H1 (cell line): ENCODE results near the gene PPY. TPM values are rescaled to one million over a fixed set of nuclear protein-coding genes. Genes with fewer than 3 reads are reported as not detected.

Source experiments
- CTCF ChIA-PET: fragments of 300-600 bp; sonication (Branson Sonifier 250); formaldehyde crosslinking; loops from one replicate; lab custom pipeline; 2021; ENCODE audit not compliant: partially characterized antibody; lab: Charles Lee
- POLR2A ChIA-PET: fragments of 300-600 bp; sonication (Branson Sonifier 250); formaldehyde crosslinking; loops from one replicate; lab custom pipeline; 2021; ENCODE audit warnings: inconsistent platforms; ENCODE audit not compliant: partially characterized antibody; lab: Charles Lee
- DNase-seq, 2 experiments: peaks; one replicate each; pipeline versions ENCODE4 v3.0.0 to v3.0.0-alpha.2; 2010 to 2022; ENCODE audit warnings: low spot score in 2 of 2, low read depth in 1 of 2, mixed read lengths in 1 of 2
- FAIRE-seq: peaks from 2 replicates; lab custom pipeline; 2011; peaks lifted over from hg19 to GRCh38; lab: Jason Lieb, UNC
- H2AFZ ChIP-seq: 2 replicates; pipeline ENCODE4 v1.8.1; 2012; ENCODE audit warnings: low read length, inconsistent platforms
- H2AK5ac ChIP-seq: 2 replicates; pipeline ENCODE4 v1.6.1; 2013; ENCODE audit warnings: low read depth, low read length
- H2BK120ac ChIP-seq: replicated peaks from 2 replicates; pipeline ENCODE3; 2013; ENCODE audit warnings: low read depth, low read length, inconsistent platforms
- H2BK12ac ChIP-seq: 2 replicates; pipeline ENCODE4 v1.6.1; 2013; ENCODE audit warnings: low read depth, low read length
- H2BK15ac ChIP-seq: 2 replicates; pipeline ENCODE4 v1.6.1; 2013; ENCODE audit warnings: low read length
- H2BK20ac ChIP-seq: 2 replicates; pipeline ENCODE4 v1.6.1; 2013; ENCODE audit warnings: low read length
- H2BK5ac ChIP-seq: 2 replicates; pipeline ENCODE4 v1.6.1; 2013; ENCODE audit warnings: low read depth, low read length
- H3K14ac ChIP-seq: 2 replicates; pipeline ENCODE4 v1.6.1; 2013; ENCODE audit warnings: inconsistent platforms; ENCODE audit not compliant: insufficient read length
- H3K18ac ChIP-seq: 2 replicates; pipeline ENCODE4 v1.6.1; 2013; ENCODE audit warnings: low read length; ENCODE audit errors: extremely low read depth
- H3K23ac ChIP-seq: 2 replicates; pipeline ENCODE4 v1.6.1; 2013; ENCODE audit warnings: inconsistent platforms; ENCODE audit not compliant: insufficient read length
- H3K23me2 ChIP-seq: 2 replicates; pipeline ENCODE4 v1.6.1; 2013; ENCODE audit warnings: low read depth, low read length
- H3K27ac ChIP-seq: 2 replicates; pipeline ENCODE4 v1.6.1; 2011; ENCODE audit warnings: low read depth, low read length, inconsistent platforms
- H3K27me3 ChIP-seq, 4 experiments: replicated peaks in 1 of 4; 1 replicate in 1 of 4; 2 replicates in 3 of 4; pipeline versions ENCODE4 v1.6.1 to v1.8.1; 2011 to 2013; ENCODE audit warnings: low read length in 3 of 4, mild to moderate bottlenecking in 3 of 4, inconsistent platforms in 2 of 4, mixed read lengths in 2 of 4, moderate library complexity in 1 of 4; ENCODE audit not compliant: control insufficient read depth in 3 of 4, insufficient read depth in 3 of 4; ENCODE audit errors: extremely low read depth in 1 of 4
- H3K36me3 ChIP-seq, 4 experiments: 2 replicates each; pipeline versions ENCODE4 v1.6.1 to v1.8.1; 2011 to 2013; ENCODE audit warnings: mild to moderate bottlenecking in 4 of 4, low read length in 3 of 4, moderate library complexity in 2 of 4, control low read depth in 1 of 4, inconsistent platforms in 1 of 4; ENCODE audit not compliant: insufficient read depth in 4 of 4, control insufficient read depth in 2 of 4
- H3K4ac ChIP-seq: replicated peaks from 2 replicates; pipeline ENCODE3; 2013; ENCODE audit warnings: low read length, low read depth, mixed read lengths, inconsistent platforms; ENCODE audit not compliant: insufficient read length
- H3K4me1 ChIP-seq, 4 experiments: replicated peaks in 1 of 4; 1 replicate in 1 of 4; 2 replicates in 3 of 4; pipeline versions ENCODE4 v1.6.1 to v1.8.1; 2011 to 2013; ENCODE audit warnings: low read length in 3 of 4, inconsistent platforms in 2 of 4, mixed read lengths in 1 of 4; ENCODE audit not compliant: insufficient read depth in 4 of 4, control insufficient read depth in 3 of 4
- H3K4me2 ChIP-seq, 2 experiments: 2 replicates each; pipeline versions ENCODE4 v1.6.1 to v1.8.1; 2011 to 2013; ENCODE audit warnings: low read depth in 2 of 2, low read length in 2 of 2, control low read depth in 1 of 2, inconsistent platforms in 1 of 2, mild to moderate bottlenecking in 1 of 2; ENCODE audit not compliant: insufficient read depth in 1 of 2
- H3K4me3 ChIP-seq, 4 experiments: fragments of 200-600, 300-600 bp in 1 of 4; sonication (generic), shearing (Covaris generic), sonication (Bioruptor Twin) in 1 of 4; 2 replicates each; pipeline versions ENCODE4 v1.5.1 to v1.8.1; 2011 to 2016; ENCODE audit warnings: low read length in 4 of 4, low read depth in 3 of 4, control low read depth in 2 of 4, inconsistent platforms in 2 of 4, mild to moderate bottlenecking in 2 of 4, mixed read lengths in 1 of 4, moderate library complexity in 1 of 4; ENCODE audit not compliant: insufficient read depth in 2 of 4; ENCODE audit errors: extremely low read depth in 1 of 4
- H3K56ac ChIP-seq: replicated peaks from 2 replicates; pipeline ENCODE3; 2013; ENCODE audit warnings: low read depth, mild to moderate bottlenecking, mixed read lengths, low read length, inconsistent platforms; ENCODE audit not compliant: insufficient read length
- H3K79me1 ChIP-seq: 2 replicates; pipeline ENCODE4 v1.6.1; 2013; ENCODE audit warnings: low read depth, low read length, control low read depth
- H3K79me2 ChIP-seq, 2 experiments: 2 replicates each; pipeline versions ENCODE4 v1.6.1 to v1.8.1; 2012 to 2013; ENCODE audit warnings: low read length in 2 of 2, mild to moderate bottlenecking in 2 of 2, inconsistent platforms in 1 of 2; ENCODE audit not compliant: insufficient read depth in 2 of 2, control insufficient read depth in 1 of 2
- H3K9ac ChIP-seq, 4 experiments: replicated peaks in 1 of 4; 1 replicate in 1 of 4; 2 replicates in 3 of 4; pipeline versions ENCODE4 v1.6.1 to v1.8.1; 2011 to 2013; ENCODE audit warnings: low read depth in 3 of 4, low read length in 3 of 4, control low read depth in 2 of 4, mild to moderate bottlenecking in 2 of 4, moderate library complexity in 2 of 4, inconsistent platforms in 1 of 4; ENCODE audit errors: extremely low read depth in 1 of 4
- H3K9me3 ChIP-seq, 2 experiments: 2 replicates each; pipeline versions ENCODE4 v1.6.1 to v1.8.1; 2012 to 2013; ENCODE audit warnings: mild to moderate bottlenecking in 2 of 2, moderate library complexity in 2 of 2, control low read depth in 1 of 2, inconsistent platforms in 1 of 2, low read depth in 1 of 2, low read length in 1 of 2, mixed read lengths in 1 of 2; ENCODE audit not compliant: insufficient read depth in 2 of 2
- H4K20me1 ChIP-seq, 2 experiments: replicated peaks in 1 of 2; 2 replicates each; pipeline versions ENCODE3 to v1.8.1; 2011 to 2013; ENCODE audit warnings: inconsistent platforms in 2 of 2, low read length in 2 of 2, mild to moderate bottlenecking in 1 of 2; ENCODE audit not compliant: insufficient read depth in 2 of 2, control insufficient read depth in 1 of 2
- H4K5ac ChIP-seq: 2 replicates; pipeline ENCODE4 v1.6.1; 2013; ENCODE audit warnings: low read length, low read depth, mixed read lengths, inconsistent platforms; ENCODE audit not compliant: insufficient read length
- H4K8ac ChIP-seq: 2 replicates; pipeline ENCODE4 v1.8.0; 2013; ENCODE audit warnings: mild to moderate bottlenecking, moderate library complexity, low read length, inconsistent platforms; ENCODE audit not compliant: insufficient read depth; ENCODE audit errors: extremely low read depth
- H4K91ac ChIP-seq: replicated peaks from 2 replicates; pipeline ENCODE3; 2013; ENCODE audit warnings: low read length, mixed read lengths, inconsistent platforms; ENCODE audit not compliant: insufficient read length
- ASH2L ChIP-seq: fragments of 200-600, 300-600 bp; sonication (generic); IDR thresholded peaks from one replicate; pipeline ENCODE4 v1.7.1; 2017; ENCODE audit warnings: low read length
- BCL11A ChIP-seq, 2 experiments: IDR thresholded peaks; one replicate each; pipeline ENCODE4 v1.6.1; 2011; ENCODE audit warnings: low read depth in 2 of 2, low read length in 2 of 2, mild to moderate bottlenecking in 2 of 2
- BRCA1 ChIP-seq: IDR thresholded peaks from 2 replicates; pipeline ENCODE4 v1.6.1; 2012; ENCODE audit warnings: low read depth, low read length, improper control_type of control experiment
- CBX5 ChIP-seq: fragments of 300-800, 300-1000 bp; sonication (generic); IDR thresholded peaks from 2 replicates; pipeline ENCODE4 v1.7.1; 2016; ENCODE audit warnings: antibody characterized with exemption, low read length, low read depth
- CEBPB ChIP-seq: IDR thresholded peaks from 2 replicates; pipeline ENCODE4 v1.6.1; 2012; ENCODE audit warnings: low read depth, low read length
- CTBP2 ChIP-seq: IDR thresholded peaks from 2 replicates; pipeline ENCODE4 v1.7.0; 2011; ENCODE audit warnings: borderline replicate concordance, mild to moderate bottlenecking, moderate library complexity, mixed read lengths, low read length; ENCODE audit not compliant: insufficient read depth, insufficient read length
- JUND ChIP-seq: IDR thresholded peaks from 2 replicates; pipeline ENCODE4 v1.6.1; 2011; ENCODE audit warnings: mild to moderate bottlenecking, improper control_type of control experiment, low read length
- KDM1A ChIP-seq: fragments of 200-600, 300-600 bp; sonication (generic); IDR thresholded peaks from 2 replicates; pipeline ENCODE4 v1.7.1; 2016; ENCODE audit warnings: mild to moderate bottlenecking, low read length, borderline replicate concordance
- KDM4A ChIP-seq: IDR thresholded peaks from one replicate; pipeline ENCODE4 v1.7.1; 2012; ENCODE audit warnings: low read depth, mild to moderate bottlenecking, moderate library complexity, low read length, inconsistent platforms; ENCODE audit not compliant: severe bottlenecking
- KDM5A ChIP-seq: fragments of 200-600 bp; IDR thresholded peaks from 2 replicates; pipeline ENCODE4 v1.7.1; 2012; ENCODE audit warnings: mild to moderate bottlenecking, low read length, inconsistent platforms, mixed read lengths
- MAFK ChIP-seq: IDR thresholded peaks from 2 replicates; pipeline ENCODE4 v1.6.1; 2012; ENCODE audit warnings: low read depth, mild to moderate bottlenecking, improper control_type of control experiment, low read length
- POLR2AphosphoS5 ChIP-seq: IDR thresholded peaks from 2 replicates; pipeline ENCODE4 v1.6.1; 2011; ENCODE audit warnings: low read depth, low read length
- WGBS, 2 experiments: shearing (Covaris generic) in 1 of 2; methylation state at CpG; one replicate each; pipeline versions ENCODE4 v1.1.6 to v1.1.7; 2013 to 2015; ENCODE audit warnings: low lambda C conversion rate in 2 of 2, mixed read lengths in 2 of 2, inconsistent platforms in 1 of 2, low coverage in 1 of 2, missing lambda C conversion rate in 1 of 2; ENCODE audit not compliant: insufficient replicate concordance in 2 of 2, insufficient coverage in 1 of 2, insufficient read length in 1 of 2; ENCODE audit errors: extremely low coverage in 1 of 2, missing lambda C conversion rate in 1 of 2; 5-methylcytosine and 5-hydroxymethylcytosine counted together
- polyA plus RNA-seq, 7 experiments: library from polyadenylated mRNA; depleted of rRNA in 3 of 7; stranded (reverse) in 5 of 7; unstranded in 2 of 7; fragments of >200 nt in 5 of 7; fragments of 200-250 nt in 2 of 7; gene quantifications; 1 replicate in 5 of 7; 2 replicates in 1 of 7; 4 replicates in 1 of 7; pipeline versions ENCODE4 v1.2.1 to v1.2.3, GENCODE V29; 2011 to 2013; ENCODE audit warnings: missing spikeins in 2 of 7, mixed read lengths in 2 of 7
- total RNA-seq: library from RNA; stranded (reverse); fragmentation: NEBNext Ultra II Directional; extraction: Animal tissue kit (Norgen Biotek cat#: 25700); gene quantifications from 2 replicates; pipeline ENCODE4 v1.2.1, GENCODE V29; 2021
- TF ChIP-seq, protein P1 (sequence below): IDR thresholded peaks from 2 replicates; pipeline ENCODE4 v1.6.1; 2012; ENCODE audit warnings: low read length, inconsistent platforms

PPY gene
- total and polyA plus RNA-seq, 2 of the 8 experiments (the other 6 are each of a cell fraction or from before 2014, with no cell fraction given): 0.26 TPM; not detected in 1

GRCh38 chr17:43975898-43976297, 33.6 kb upstream of the PPY start:
- H3K9me3 ChIP-seq: no peaks in the 10 kb centered on the region
- no peaks in the 10 kb centered on the region for H3K4me1 ChIP-seq
- no peak overlapping the region for H2AK5ac ChIP-seq
- no peak overlapping the region for H3K14ac ChIP-seq
- no peak overlapping the region for H2BK5ac ChIP-seq
- H3K36me3 ChIP-seq: no peaks in the 10 kb centered on the region
- no peak overlapping the region for H4K8ac ChIP-seq
- DNase-seq (no peak), FAIRE-seq (no peak)
- WGBS, 2 experiments: 70% methylated on average over 15 of the region's 27 CpGs; no CpG with 5 or more reads in 1 of the 2 experiments
- TF ChIP-seq BRCA1: no peak
- no peak for TF ChIP-seq KDM1A
- TF ChIP-seq CEBPB: no peak
- no peak for TF ChIP-seq CTBP2
- TF ChIP-seq JUND: no peak
- no peak for TF ChIP-seq BCL11A (IDR thresholded peaks at IDR 0.05; ENCODE audit: low read depth in 2 of 2, low read length in 2 of 2)
- no peak for TF ChIP-seq MAFK
- TF ChIP-seq, protein P1, sequence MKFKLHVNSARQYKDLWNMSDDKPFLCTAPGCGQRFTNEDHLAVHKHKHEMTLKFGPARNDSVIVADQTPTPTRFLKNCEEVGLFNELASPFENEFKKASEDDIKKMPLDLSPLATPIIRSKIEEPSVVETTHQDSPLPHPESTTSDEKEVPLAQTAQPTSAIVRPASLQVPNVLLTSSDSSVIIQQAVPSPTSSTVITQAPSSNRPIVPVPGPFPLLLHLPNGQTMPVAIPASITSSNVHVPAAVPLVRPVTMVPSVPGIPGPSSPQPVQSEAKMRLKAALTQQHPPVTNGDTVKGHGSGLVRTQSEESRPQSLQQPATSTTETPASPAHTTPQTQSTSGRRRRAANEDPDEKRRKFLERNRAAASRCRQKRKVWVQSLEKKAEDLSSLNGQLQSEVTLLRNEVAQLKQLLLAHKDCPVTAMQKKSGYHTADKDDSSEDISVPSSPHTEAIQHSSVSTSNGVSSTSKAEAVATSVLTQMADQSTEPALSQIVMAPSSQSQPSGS: no peak
- no peak for TF ChIP-seq CBX5
- no peak for TF ChIP-seq POLR2AphosphoS5
- no peak for TF ChIP-seq KDM5A
- TF ChIP-seq ASH2L: no peak
- no peak for TF ChIP-seq KDM4A
- H3K23ac ChIP-seq: no peak overlapping the region
- no peak overlapping the region for H2BK20ac ChIP-seq
- no peak overlapping the region for H3K56ac ChIP-seq
- ChIA-PET CTCF (interaction anchor here (2.0 kb wide), 1 partner anchor 32 kb away, joined by 9 read pairs; no protein-coding TSS in a partner anchor), POLR2A (interaction anchor here (1.7 kb wide), 1 partner anchor 31 kb away, joined by 3 read pairs; no protein-coding TSS in a partner anchor)
- no peaks in the 10 kb centered on the region for H3K27me3 ChIP-seq
- no peak overlapping the region for H3K18ac ChIP-seq
- H3K23me2 ChIP-seq: no peaks in the 10 kb centered on the region
- no peak overlapping the region for H3K27ac ChIP-seq
- no peak overlapping the region for H3K4ac ChIP-seq
- no peak overlapping the region for H2BK12ac ChIP-seq
- H4K20me1 ChIP-seq: no peaks in the 10 kb centered on the region
- H2AFZ ChIP-seq: no peak overlapping the region
- no peak overlapping the region for H4K5ac ChIP-seq
- no peak overlapping the region for H3K9ac ChIP-seq
- no peaks in the 10 kb centered on the region for H3K79me2 ChIP-seq
- no peak overlapping the region for H2BK120ac ChIP-seq
- no peaks in the 10 kb centered on the region for H3K79me1 ChIP-seq
- no peak overlapping the region for H3K4me2 ChIP-seq
- no peak overlapping the region for H4K91ac ChIP-seq
- H2BK15ac ChIP-seq: no peak overlapping the region
- H3K4me3 ChIP-seq: no peak overlapping the region
